Measurements from ENCODE around the gene PFN4.

DNA sequence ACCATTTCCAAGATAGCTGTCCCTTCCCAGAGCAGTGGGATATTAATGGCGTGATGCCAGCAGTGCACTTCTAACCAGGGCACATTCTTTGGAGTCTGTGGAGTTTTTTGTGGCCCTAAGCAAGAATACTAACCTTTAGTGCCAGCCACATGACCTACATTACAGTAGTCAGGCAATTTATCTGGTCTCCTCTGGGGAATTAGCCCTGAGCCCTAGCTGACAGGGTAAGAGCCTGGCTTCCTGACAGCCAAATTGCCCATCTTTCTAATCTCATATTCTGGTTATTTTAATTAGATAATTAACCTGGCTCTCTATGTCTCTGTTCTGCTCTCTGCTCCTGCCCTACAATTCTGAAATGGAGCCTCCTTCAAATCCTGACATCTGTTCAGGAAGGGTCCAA lies 5.2 kb downstream of the PFN4 start:
- TF ChIP-seq, protein P1, sequence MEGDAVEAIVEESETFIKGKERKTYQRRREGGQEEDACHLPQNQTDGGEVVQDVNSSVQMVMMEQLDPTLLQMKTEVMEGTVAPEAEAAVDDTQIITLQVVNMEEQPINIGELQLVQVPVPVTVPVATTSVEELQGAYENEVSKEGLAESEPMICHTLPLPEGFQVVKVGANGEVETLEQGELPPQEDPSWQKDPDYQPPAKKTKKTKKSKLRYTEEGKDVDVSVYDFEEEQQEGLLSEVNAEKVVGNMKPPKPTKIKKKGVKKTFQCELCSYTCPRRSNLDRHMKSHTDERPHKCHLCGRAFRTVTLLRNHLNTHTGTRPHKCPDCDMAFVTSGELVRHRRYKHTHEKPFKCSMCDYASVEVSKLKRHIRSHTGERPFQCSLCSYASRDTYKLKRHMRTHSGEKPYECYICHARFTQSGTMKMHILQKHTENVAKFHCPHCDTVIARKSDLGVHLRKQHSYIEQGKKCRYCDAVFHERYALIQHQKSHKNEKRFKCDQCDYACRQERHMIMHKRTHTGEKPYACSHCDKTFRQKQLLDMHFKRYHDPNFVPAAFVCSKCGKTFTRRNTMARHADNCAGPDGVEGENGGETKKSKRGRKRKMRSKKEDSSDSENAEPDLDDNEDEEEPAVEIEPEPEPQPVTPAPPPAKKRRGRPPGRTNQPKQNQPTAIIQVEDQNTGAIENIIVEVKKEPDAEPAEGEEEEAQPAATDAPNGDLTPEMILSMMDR (IDR thresholded peaks at IDR 0.05) = no peak
- no peak for TF ChIP-seq POLR2A (IDR thresholded peaks at IDR 0.05)

Data from Peyer's patch (tissue), 4 donors.